Adrenal gland (tissue), 12 donors: ENCODE data around the gene CCDC74A. TPM values are rescaled to one million over a fixed set of nuclear protein-coding genes. Genes with fewer than 3 reads are reported as not detected.
"Not testable (repeated sequence)": the region's sequence is repeated elsewhere in the genome, so short reads cannot be mapped to it uniquely, and the experiment has no call there.

ENCODE experiments used
- DNase-seq, 7 donors: peaks; one replicate each; pipeline ENCODE4 v3.0.0-alpha.2; 2019 to 2020
- H3K27ac ChIP-seq, 5 donors: fragments of 200-600 bp; sonication (generic) in 4 of 5; 1 replicate in 3 of 5; 2 replicates in 2 of 5; pipeline versions ENCODE4 v1.5.1 to v1.8.0; 2016 to 2020; ENCODE audit warnings: mild to moderate bottlenecking in 1 of 5
- H3K27me3 ChIP-seq: fragments of 200-600 bp; 2 replicates; pipeline ENCODE4 v1.8.0; 2021
- H3K36me3 ChIP-seq, 2 donors: fragments of 200-600 bp; replicated peaks in 1 of 2; 1 replicate in 1 of 2; 2 replicates in 1 of 2; pipeline versions ENCODE4 v1.5.1 to v1.8.0; 2018 to 2022
- H3K4me1 ChIP-seq, 2 donors: fragments of 200-600 bp; replicated peaks in 1 of 2; 1 replicate in 1 of 2; 2 replicates in 1 of 2; pipeline versions ENCODE4 v1.5.1 to v1.8.0; 2018 to 2021
- H3K4me3 ChIP-seq, 4 donors: fragments of 200-600 bp; sonication (generic) in 3 of 4; one replicate each; pipeline ENCODE4 v1.5.1; 2016 to 2018
- H3K9me3 ChIP-seq, 3 donors: fragments of 200-600 bp; sonication (generic) in 1 of 3; replicated peaks in 1 of 3; 1 replicate in 2 of 3; 2 replicates in 1 of 3; pipeline versions ENCODE4 v1.5.1 to v1.8.0; 2016 to 2021
- POLR2A ChIP-seq, 2 donors: fragments of 450-650 bp; IDR thresholded peaks; one replicate each; pipeline ENCODE4 v1.6.1; 2017; ENCODE audit warnings: antibody characterized with exemption in 2 of 2, mild to moderate bottlenecking in 2 of 2, moderate library complexity in 1 of 2
- WGBS, 4 donors: extraction: QIAGEN DNeasy Blood & Tissue Kit in 2 of 4; methylation state at CpG; one replicate each; pipeline versions ENCODE4 v1.1.5 to v1.1.7; 2013 to 2017; 5-methylcytosine and 5-hydroxymethylcytosine counted together
- intact Hi-C, 2 donors: fragments of 100-400 bp; cut with DNase I; formaldehyde crosslinking; loops; one replicate each; pipeline versions ENCODE4 v1.14.1 to v1.15.0; 2022 to 2023
- polyA plus RNA-seq, 3 donors: library from polyadenylated mRNA; stranded (reverse); fragments of 200-250 nt in 2 of 3; fragments of 350-450 nt in 1 of 3; fragmentation: Illumina TruSeq in 1 of 3; extraction: RNeasy Lipid Tissue Mini Kit (QIAGEN cat#74804) in 1 of 3; gene quantifications; one replicate each; pipeline ENCODE4 v1.2.3, GENCODE V29; 2013 to 2014
- total RNA-seq, 9 donors: library from RNA; depleted of rRNA in 4 of 9; stranded (reverse); fragments of >200 nt in 4 of 9; fragments of 120-200 nt in 1 of 9; fragmentation: NEBNext Ultra II Directional in 1 of 9; extraction: Animal tissue kit (Norgen Biotek cat#: 25700) in 1 of 9; gene quantifications; one replicate each; pipeline versions ENCODE4 v1.1.0 to v1.2.4, GENCODE V29; 2013 to 2023
- TF ChIP-seq, protein P1 (sequence below), 6 experiments: fragments of 450-650 bp in 4 of 6; fragments of 200-600 bp in 2 of 6; sonication (generic) in 1 of 6; IDR thresholded peaks; 1 replicate in 5 of 6; 2 replicates in 1 of 6; pipeline versions ENCODE4 v1.5.1 to v1.8.0; 2016 to 2021; ENCODE audit warnings: antibody characterized with exemption in 6 of 6, mild to moderate bottlenecking in 2 of 6, moderate library complexity in 1 of 6
- donor health status: healthy with polysubstance abuse.
- donor health status: Bipolar disorder and iron deficiency.
- donor health status: DM: yes; HTN: yes; CAD: no.
- donor health status: DM: no; HTN: no; CAD: no.
- donor health status: DM: no; HTN: no; CAD: no.
- donor health status: DM: yes; HTN: yes; CAD: no.

The CCDC74A gene
- total and polyA plus RNA-seq, 12 donors: 8.4 to 77.1 (median 35.2) TPM

DNA sequence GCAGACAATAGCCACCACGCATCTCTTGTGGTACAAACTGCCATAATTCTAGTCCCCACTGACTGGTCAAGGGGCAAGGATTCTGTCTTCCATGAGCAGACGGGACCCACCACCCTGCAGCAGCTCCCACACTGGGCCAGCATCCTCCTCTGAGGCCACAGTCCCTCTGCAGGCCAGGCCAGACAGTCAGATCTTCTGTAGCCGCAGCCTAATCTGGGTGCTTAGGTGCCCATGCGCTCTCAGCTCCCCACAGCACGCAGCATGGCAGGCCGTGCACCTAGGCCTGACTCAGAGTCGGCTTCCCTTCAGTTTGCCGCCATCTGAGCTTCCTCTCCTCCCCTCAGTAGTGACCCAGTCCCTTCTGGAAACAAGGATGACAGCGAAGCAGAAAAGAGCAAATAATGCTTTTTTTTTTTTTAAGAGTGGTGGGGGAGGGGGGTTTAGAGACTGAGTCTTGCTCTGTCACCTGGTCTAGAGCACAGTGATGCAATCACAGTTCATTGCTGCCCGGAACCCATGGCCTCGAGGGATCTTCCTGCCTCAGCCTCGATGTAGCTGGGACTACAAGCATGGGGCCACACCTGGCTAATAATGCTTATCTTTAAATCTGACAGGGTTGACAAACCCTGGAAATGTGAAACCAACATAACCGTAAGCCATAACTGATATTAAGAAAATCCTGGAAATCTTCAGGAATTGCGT, 41.3 kb upstream of the CCDC74A start:
- DNase-seq, H3K4me3 ChIP-seq, H3K36me3 ChIP-seq, H3K27me3 ChIP-seq, H3K4me1 ChIP-seq, H3K27ac ChIP-seq, H3K9me3 ChIP-seq: not testable (repeated sequence)
- 85 to 93% (median 91%) methylated on average over 7 to 14 of the region's 14 CpGs for WGBS, 4 donors
- intact Hi-C loops: loop anchor here in 1 of 2 donors (10.0 kb wide), 1 partner anchor 332 kb away; no protein-coding TSS in a partner anchor

DNA sequence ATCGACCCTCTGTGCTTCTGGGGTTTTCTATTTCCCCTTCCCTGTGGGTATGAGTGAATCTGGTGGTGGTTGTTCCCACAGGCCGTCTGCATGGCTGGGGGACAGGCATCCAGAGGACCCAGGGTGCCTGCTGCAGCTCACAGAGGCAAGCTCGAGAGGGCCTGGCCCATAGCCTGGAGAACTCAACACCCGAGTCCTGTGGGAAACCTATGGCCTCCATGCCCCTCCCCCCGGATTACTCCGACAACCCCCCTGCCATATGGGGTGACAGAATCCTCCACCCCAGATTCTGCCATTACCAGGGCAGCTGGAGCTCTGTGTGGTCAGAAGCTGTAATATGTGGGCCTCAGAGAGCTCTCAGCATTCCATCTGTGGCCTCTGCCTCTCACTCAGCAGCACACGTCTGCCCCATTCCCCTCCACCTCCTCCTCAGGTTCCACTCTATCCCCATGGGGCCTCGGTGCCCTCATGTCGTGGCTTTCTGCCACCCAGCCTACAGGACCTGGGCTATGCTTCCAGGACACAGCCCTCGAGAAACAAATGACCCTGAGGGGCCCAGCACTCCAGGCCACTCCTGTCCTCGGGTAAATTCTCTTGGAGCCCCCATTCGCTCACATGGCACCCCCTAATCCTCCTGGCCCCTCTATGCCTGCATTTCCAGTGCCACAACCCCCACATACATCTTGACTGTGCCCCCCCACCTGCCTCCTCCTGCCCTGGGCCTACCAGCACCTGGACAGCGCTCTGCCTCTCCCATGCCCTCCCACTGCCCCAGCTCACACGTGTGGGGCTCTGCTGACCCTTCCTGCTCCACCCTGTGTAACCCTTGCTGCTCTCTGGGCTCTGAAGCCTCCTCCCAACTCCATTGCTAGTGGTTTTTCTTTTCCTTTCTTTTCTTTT, 39.1 kb upstream of the CCDC74A start:
- WGBS, 4 donors: 75 to 83% (median 79%) methylated on average over 10 to 14 of the region's 14 CpGs
- Histone ChIP-seq H3K36me3 (no peaks in the 10 kb centered on the region), H3K27ac (no peak overlapping the region), H3K4me3 (no peak overlapping the region), H3K27me3 (no peaks in the 10 kb centered on the region), H3K9me3 (no peaks in the 10 kb centered on the region), H3K4me1 (peaks cover 0 to 7% of the 10 kb centered on the region in 2 donors)
- intact Hi-C loops: loop anchor here in 1 of 2 donors (10.0 kb wide), 1 partner anchor 334 kb away; no protein-coding TSS in a partner anchor
- TF ChIP-seq, protein P1, sequence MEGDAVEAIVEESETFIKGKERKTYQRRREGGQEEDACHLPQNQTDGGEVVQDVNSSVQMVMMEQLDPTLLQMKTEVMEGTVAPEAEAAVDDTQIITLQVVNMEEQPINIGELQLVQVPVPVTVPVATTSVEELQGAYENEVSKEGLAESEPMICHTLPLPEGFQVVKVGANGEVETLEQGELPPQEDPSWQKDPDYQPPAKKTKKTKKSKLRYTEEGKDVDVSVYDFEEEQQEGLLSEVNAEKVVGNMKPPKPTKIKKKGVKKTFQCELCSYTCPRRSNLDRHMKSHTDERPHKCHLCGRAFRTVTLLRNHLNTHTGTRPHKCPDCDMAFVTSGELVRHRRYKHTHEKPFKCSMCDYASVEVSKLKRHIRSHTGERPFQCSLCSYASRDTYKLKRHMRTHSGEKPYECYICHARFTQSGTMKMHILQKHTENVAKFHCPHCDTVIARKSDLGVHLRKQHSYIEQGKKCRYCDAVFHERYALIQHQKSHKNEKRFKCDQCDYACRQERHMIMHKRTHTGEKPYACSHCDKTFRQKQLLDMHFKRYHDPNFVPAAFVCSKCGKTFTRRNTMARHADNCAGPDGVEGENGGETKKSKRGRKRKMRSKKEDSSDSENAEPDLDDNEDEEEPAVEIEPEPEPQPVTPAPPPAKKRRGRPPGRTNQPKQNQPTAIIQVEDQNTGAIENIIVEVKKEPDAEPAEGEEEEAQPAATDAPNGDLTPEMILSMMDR (IDR thresholded peaks at IDR 0.05): no peak
- TF ChIP-seq POLR2A (IDR thresholded peaks at IDR 0.05): no peak
- no peak for DNase-seq

DNA sequence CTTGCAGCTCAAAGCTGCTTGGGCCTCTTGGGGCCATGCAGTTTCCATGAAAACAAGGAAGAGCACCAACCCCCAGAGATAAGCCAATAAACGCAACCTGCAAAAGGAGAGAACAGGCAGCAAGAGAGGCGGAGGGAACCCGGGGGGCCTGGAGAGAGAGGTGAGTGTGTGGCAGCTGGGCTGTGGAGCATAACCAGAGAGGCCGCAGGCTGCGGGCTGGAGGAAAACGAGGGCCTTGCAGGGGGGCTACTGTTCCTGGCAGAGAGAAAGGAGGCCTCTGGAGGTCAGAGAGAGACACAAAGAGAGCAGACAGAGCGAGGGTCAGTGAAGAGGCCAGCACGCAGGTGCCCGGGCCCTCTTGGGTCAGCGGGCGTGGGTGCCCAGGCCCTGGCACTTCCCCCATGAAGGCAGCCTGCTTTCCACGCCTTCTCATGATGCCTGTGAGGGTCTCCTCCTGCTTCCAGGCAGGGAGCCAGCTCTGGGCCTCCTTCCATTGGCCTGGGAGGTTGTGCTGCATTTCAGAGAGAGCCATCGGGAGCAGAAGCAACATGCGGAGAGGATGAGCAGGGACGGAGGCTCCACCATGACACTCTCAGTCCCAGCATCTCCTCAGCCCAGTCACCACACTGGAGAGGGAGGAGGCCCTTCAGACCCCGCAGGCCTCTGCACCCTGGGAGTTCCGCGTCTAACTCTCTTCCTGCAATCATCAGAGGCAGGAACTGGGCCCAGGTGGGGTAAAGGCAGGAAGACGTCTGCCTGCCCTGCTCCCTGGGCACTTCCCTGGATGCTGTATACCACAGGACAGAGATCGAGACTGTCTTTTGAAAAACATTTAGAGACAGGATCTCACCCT, 36.8 kb upstream of the CCDC74A start:
- intact Hi-C loops: loop anchor here (5.0 to 10.0 kb wide), 2 partner anchors 76 to 181 kb away; no protein-coding TSS in a partner anchor
- H3K27me3 ChIP-seq, H3K36me3 ChIP-seq, H3K9me3 ChIP-seq: not testable (repeated sequence)
- Histone ChIP-seq H3K27ac (peak overlapping the region in 2 of 5 donors; percentile 43 to 54), H3K4me3 (peak overlapping the region in 1 of 4 donors; percentile 99), H3K4me1 (peaks cover 14 to 18% of the 10 kb centered on the region in 2 donors)
- DNase-seq: peak in 1 of 7 donors; percentile 71
- 64 to 76% (median 70%) methylated on average over 13 to 19 of the region's 20 CpGs for WGBS, 4 donors

DNA sequence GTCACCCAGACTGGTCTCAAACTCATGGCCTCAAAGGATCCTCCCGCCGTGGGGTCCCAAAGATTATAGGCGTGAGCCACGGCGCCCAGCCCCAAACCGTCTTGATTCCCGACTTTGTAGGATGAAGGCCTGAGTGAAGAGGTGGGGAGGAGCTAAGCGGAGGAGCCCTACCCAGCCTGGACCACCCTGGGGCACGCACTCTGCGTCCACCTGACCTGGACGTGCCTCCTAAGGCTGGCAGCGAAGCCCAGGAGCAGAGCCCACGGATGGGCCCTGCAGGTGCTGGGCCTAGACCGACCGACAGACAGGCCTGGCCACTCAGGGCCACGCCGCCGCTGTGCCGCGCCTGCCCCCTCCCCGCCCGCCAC, 36.2 kb upstream of the CCDC74A start:
- H3K27me3 ChIP-seq, DNase-seq, H3K36me3 ChIP-seq, H3K9me3 ChIP-seq: not testable (repeated sequence)
- WGBS, 4 donors: 9 to 30% (median 21%) methylated on average over 6 to 20 of the region's 22 CpGs
- Histone ChIP-seq H3K4me3 (peak overlapping the region in 2 of 4 donors; percentile 18 to 99), H3K27ac (peak overlapping the region in 2 of 5 donors; percentile 43 to 54), H3K4me1 (peaks cover 14 to 18% of the 10 kb centered on the region in 2 donors)
- intact Hi-C loops: loop anchor here (5.0 to 10.0 kb wide), 2 partner anchors 77 to 181 kb away; no protein-coding TSS in a partner anchor

DNA sequence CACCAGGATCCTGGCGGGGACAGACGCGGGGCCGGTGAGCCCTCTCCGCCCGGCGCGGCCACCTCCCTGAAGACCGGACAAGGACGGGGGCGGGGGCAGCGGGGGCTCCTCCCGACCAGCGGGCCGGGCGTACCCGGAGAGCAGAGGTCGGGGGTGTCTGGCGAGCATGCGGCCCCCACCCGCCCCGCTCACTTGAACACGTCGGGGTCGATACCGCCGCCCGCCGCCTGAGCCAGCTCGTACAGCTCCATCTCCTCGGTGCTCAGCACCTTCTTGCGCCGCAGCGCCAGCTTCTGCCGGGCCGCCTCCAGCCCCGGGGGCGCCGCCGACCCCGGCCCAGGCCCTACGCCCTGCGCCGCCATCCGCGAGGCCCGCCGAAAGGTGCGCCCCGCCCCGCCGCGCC, 35.7 kb upstream of the CCDC74A start, which contains the start of gene MZT2A:
TSS of gene MZT2A (minus strand) at position 383 of the 403 bp plus-strand sequence. CDS start at position 362, 21 bp downstream.
- WGBS, 4 donors: 1 to 2% methylated on average over 45 to 53 of the region's 53 CpGs; no CpG with 5 or more reads in 2 of the 4 donors
- peak within 1 kb of the TSS; percentile 21 to 99 (median 56) for H3K4me3 ChIP-seq
- H3K27me3 ChIP-seq, H3K36me3 ChIP-seq, H3K9me3 ChIP-seq: not testable (repeated sequence)
- peaks cover 14 to 18% of the 10 kb centered on the region in 2 donors for H3K4me1 ChIP-seq
- peak within 1 kb of the TSS; percentile 62 to 98 (median 87) for H3K27ac ChIP-seq
- DNase-seq: peak in 2 of 7 donors; percentile 33 to 40
- intact Hi-C loops: loop anchor here (5.0 to 10.0 kb wide), 2 partner anchors 77 to 180 kb away; no protein-coding TSS in a partner anchor
